ENCODE data around the gene EIF6. TPM values are rescaled to one million over a fixed set of nuclear protein-coding genes. Genes with fewer than 3 reads are reported as not detected.

The EIF6 gene
- total and polyA plus RNA-seq, 2 donors (not counting 3 experiments of a cell fraction or from before 2014, with no cell fraction given) = 153 to 286 TPM

DNA sequence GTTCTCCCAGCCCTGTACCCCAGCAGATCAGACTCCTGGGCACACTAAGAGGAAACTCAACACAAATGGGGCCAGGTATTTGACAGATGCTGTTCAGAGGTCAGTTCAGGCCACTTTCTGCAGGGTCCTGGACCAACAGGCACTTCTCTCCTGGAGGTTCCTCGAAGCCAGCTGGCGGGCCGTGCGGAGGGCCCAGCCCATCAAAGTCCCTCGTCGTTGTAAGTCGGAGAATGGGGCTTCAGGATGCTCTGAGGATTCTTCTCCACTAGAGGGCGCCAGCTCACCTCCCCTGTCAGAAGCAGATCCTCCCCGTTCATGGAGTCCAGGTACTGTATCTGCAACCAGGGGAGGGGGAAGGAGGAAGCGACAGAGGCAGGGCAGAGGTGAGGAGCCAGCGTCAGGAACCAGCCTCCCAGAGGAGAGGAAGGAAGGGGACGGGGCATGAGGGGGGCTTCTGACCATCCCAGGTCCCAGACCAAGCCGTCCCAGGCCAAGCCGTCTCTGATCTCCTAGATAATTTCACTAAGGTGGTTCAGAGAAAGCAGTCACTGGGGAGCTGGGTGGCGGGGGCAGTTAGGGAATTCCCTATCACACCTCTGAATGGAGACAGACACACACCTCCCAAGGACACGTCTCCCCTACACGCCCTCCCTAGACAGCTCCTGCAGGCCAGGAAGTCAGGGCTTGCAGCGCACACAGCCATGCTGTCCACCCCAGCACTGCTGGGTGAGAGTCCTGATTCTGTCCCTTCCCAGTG is 19.3 kb upstream of the EIF6 start:
- Histone ChIP-seq H3K79me2 (ENCODE audit: control insufficient read depth, insufficient read depth, low read length) (no peaks in the 10 kb centered on the region), H4K20me1 (replicated peaks; ENCODE audit: control insufficient read depth, extremely low read depth, insufficient read depth, low read length) (no peaks in the 10 kb centered on the region), H3K9me3 (replicated peaks; ENCODE audit: control insufficient read depth, insufficient read depth, low read length) (no peaks in the 10 kb centered on the region), H3K36me3 (ENCODE audit: control insufficient read depth in 2 of 2, extremely low read depth in 1 of 2, insufficient read depth in 2 of 2, low read length in 2 of 2) (no peaks in the 10 kb centered on the region), H3K4me2 (ENCODE audit: insufficient read depth, low read length) (no peak overlapping the region), H2AFZ (ENCODE audit: low read depth, low read length) (peak overlapping the region; percentile 17), H3K9ac (replicated peaks; ENCODE audit: extremely low read depth, insufficient read depth, low read length) (no peak overlapping the region), H3K9me1 (replicated peaks; ENCODE audit: control insufficient read depth, extremely low read depth, insufficient read depth, low read length) (no peaks in the 10 kb centered on the region), H3K27ac (ENCODE audit: insufficient read depth, low read depth, low read length) (peak overlapping the region; percentile 82), H3K27me3 (ENCODE audit: control insufficient read depth in 2 of 2, insufficient read depth in 2 of 2, low read length in 2 of 2) (no peaks in the 10 kb centered on the region), H3K4me3 (replicated peaks in 1 of 3; ENCODE audit: insufficient read depth in 1 of 3, low read depth in 1 of 3, low read length in 3 of 3) (no peak overlapping the region), H3K4me1 (ENCODE audit: control insufficient read depth, extremely low read depth, insufficient read depth, low read length) (peaks cover 67% of the 10 kb centered on the region)
- ChIA-PET POLR2A (no interaction called here), CTCF (interaction anchor here (0.6 to 9.7 kb wide), 31 partner anchors 9 to 439 kb away, joined by 3 to 200 read pairs (median 5); partner anchors contain the start of genes CEP250, EIF6, FAM83C and GDF5)
- peak; percentile 87 for DNase-seq (ENCODE audit: low read depth, low spot score)
- dilution Hi-C loops (cut with MboI; ENCODE audit: extremely low pct_ligation_motif_present, low sequenced_read_pairs) (no loop called here), intact Hi-C loops (cut with micrococcal nuclease) (loop anchor here (1.0 kb wide), 4 partner anchors 20 to 143 kb away; partner anchors contain the start of gene EIF6)
- no TSS peak for BruUV-seq (replicated peaks)
- peak; percentile 94 for FAIRE-seq
- TF ChIP-seq POLR2A (IDR thresholded peaks at IDR 0.05; ENCODE audit: low read depth, low read length) (no peak), GATA2 (IDR thresholded peaks at IDR 0.05; ENCODE audit: insufficient read depth, insufficient read length, low read depth, low read length) (no peak), POLR2AphosphoS5 (IDR thresholded peaks at IDR 0.05; ENCODE audit: insufficient read depth, low read depth, low read length) (peak; percentile 38), MAX (IDR thresholded peaks at IDR 0.05; ENCODE audit: insufficient read depth, insufficient read length) (no peak), EZH2 (IDR thresholded peaks at IDR 0.05; ENCODE audit: borderline replicate concordance, low read depth, low read length, severe bottlenecking) (no peak)
- TF ChIP-seq, protein P1, sequence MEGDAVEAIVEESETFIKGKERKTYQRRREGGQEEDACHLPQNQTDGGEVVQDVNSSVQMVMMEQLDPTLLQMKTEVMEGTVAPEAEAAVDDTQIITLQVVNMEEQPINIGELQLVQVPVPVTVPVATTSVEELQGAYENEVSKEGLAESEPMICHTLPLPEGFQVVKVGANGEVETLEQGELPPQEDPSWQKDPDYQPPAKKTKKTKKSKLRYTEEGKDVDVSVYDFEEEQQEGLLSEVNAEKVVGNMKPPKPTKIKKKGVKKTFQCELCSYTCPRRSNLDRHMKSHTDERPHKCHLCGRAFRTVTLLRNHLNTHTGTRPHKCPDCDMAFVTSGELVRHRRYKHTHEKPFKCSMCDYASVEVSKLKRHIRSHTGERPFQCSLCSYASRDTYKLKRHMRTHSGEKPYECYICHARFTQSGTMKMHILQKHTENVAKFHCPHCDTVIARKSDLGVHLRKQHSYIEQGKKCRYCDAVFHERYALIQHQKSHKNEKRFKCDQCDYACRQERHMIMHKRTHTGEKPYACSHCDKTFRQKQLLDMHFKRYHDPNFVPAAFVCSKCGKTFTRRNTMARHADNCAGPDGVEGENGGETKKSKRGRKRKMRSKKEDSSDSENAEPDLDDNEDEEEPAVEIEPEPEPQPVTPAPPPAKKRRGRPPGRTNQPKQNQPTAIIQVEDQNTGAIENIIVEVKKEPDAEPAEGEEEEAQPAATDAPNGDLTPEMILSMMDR (IDR thresholded peaks at IDR 0.05; ENCODE audit: extremely low read depth in 1 of 2, insufficient read depth in 1 of 2, low read depth in 1 of 2, low read length in 2 of 2) = peak; percentile 93 to 95

All from endothelial cell of umbilical vein (primary cell).